HepG2 (cell line): ENCODE data around the gene PCBP4. TPM values are rescaled to one million over a fixed set of nuclear protein-coding genes. Genes with fewer than 3 reads are reported as not detected.

ENCODE experiments used
- AGO2 ChIP-seq: fragments of 200-400 bp; formaldehyde crosslinking; optimal IDR thresholded peaks from 2 replicates; pipeline ENCODE3; 2017; ENCODE audit warnings: mild to moderate bottlenecking, low read depth, low read length, moderate library complexity
- GATAD2A ChIP-seq: IDR thresholded peaks from 2 replicates; pipeline ENCODE4 v1.6.1; 2016
- HOXA3 ChIP-seq: sonication (generic); formaldehyde crosslinking; IDR thresholded peaks from 2 replicates; pipeline ENCODE4 v1.5.0; 2020; ENCODE audit warnings: missing genetic modification reagents
- NFE2 ChIP-seq: sonication (generic); formaldehyde crosslinking; IDR thresholded peaks from 2 replicates; pipeline ENCODE4 v1.4.0; 2020; ENCODE audit warnings: missing genetic modification reagents
- NFKBIZ ChIP-seq: IDR thresholded peaks from 2 replicates; pipeline ENCODE4 v1.6.1; 2018; ENCODE audit warnings: missing genetic modification reagents, missing compliant biosample characterization
- SIN3B ChIP-seq: fragments of 150-350 bp; IDR thresholded peaks from 2 replicates; pipeline ENCODE4 v1.6.1; 2014; ENCODE audit warnings: low read length
- SMAD3 ChIP-seq: sonication (generic); formaldehyde crosslinking; IDR thresholded peaks from 2 replicates; pipeline ENCODE4 v1.4.0; 2020; ENCODE audit warnings: missing genetic modification reagents
- SNAPC2 ChIP-seq: sonication (generic); formaldehyde crosslinking; IDR thresholded peaks from 2 replicates; pipeline ENCODE4 v1.8.1; 2022; ENCODE audit warnings: mild to moderate bottlenecking, missing genetic modification reagents
- ZBTB3 ChIP-seq: sonication (generic); formaldehyde crosslinking; IDR thresholded peaks from 2 replicates; pipeline ENCODE4 v1.4.0; 2020; ENCODE audit warnings: low read depth, mild to moderate bottlenecking, moderate library complexity, missing genetic modification reagents, borderline replicate concordance
- ZBTB7A ChIP-seq: sonication (generic); formaldehyde crosslinking; IDR thresholded peaks from 2 replicates; pipeline ENCODE4 v1.8.0; 2022; ENCODE audit warnings: mild to moderate bottlenecking, missing genetic modification reagents
- ZNF230 ChIP-seq: sonication (generic); formaldehyde crosslinking; IDR thresholded peaks from 2 replicates; pipeline ENCODE4 v1.4.0; 2020; ENCODE audit warnings: mild to moderate bottlenecking, missing genetic modification reagents
- ZNF350 ChIP-seq: sonication (generic); formaldehyde crosslinking; IDR thresholded peaks from 2 replicates; pipeline ENCODE4 v1.4.0; 2020; ENCODE audit warnings: mild to moderate bottlenecking, low read depth, missing genetic modification reagents, borderline replicate concordance
- ZNF362 ChIP-seq: sonication (generic); formaldehyde crosslinking; IDR thresholded peaks from 2 replicates; pipeline ENCODE4 v1.4.0; 2020; ENCODE audit warnings: missing genetic modification reagents, mild to moderate bottlenecking, borderline replicate concordance
- ZNF501 ChIP-seq: sonication (generic); formaldehyde crosslinking; IDR thresholded peaks from 2 replicates; pipeline ENCODE4 v1.5.1; 2020; ENCODE audit warnings: mild to moderate bottlenecking, moderate library complexity, missing genetic modification reagents
- ZNF530 ChIP-seq: sonication (generic); formaldehyde crosslinking; IDR thresholded peaks from 2 replicates; pipeline ENCODE4 v1.5.0; 2020; ENCODE audit warnings: low read depth, mild to moderate bottlenecking, missing genetic modification reagents
- ZNF629 ChIP-seq: sonication (generic); formaldehyde crosslinking; conservative IDR thresholded peaks from 2 replicates; pipeline ENCODE4 v1.5.0; 2020; ENCODE audit warnings: missing genetic modification reagents
- ZNF687 ChIP-seq: sonication (generic); formaldehyde crosslinking; IDR thresholded peaks from 2 replicates; pipeline ENCODE4 v1.5.1; 2020; ENCODE audit warnings: mild to moderate bottlenecking, missing genetic modification reagents, moderate library complexity
- ZNF703 ChIP-seq: sonication (generic); formaldehyde crosslinking; IDR thresholded peaks from 2 replicates; pipeline ENCODE4 v1.5.1; 2020; ENCODE audit warnings: missing genetic modification reagents, mild to moderate bottlenecking, moderate library complexity, borderline replicate concordance
- ZSCAN5A ChIP-seq: sonication (generic); formaldehyde crosslinking; IDR thresholded peaks from 2 replicates; pipeline ENCODE4 v1.8.0; 2022; ENCODE audit warnings: mild to moderate bottlenecking, missing genetic modification reagents, borderline replicate concordance
- polyA plus RNA-seq, 8 experiments: library from polyadenylated mRNA; depleted of rRNA in 3 of 8; stranded (reverse) in 7 of 8; unstranded in 1 of 8; fragments of >200 nt; fragmentation: Illumina TruSeq in 4 of 8; extraction: Trizol in 4 of 8; gene quantifications; 2 replicates each; pipeline versions ENCODE4 v1.2.1 to v1.2.3, GENCODE V29; 2011 to 2016; ENCODE audit warnings: low read depth in 4 of 8, missing spikeins in 1 of 8, mixed read lengths in 1 of 8; ENCODE audit not compliant: insufficient read depth in 1 of 8
- total RNA-seq, 5 experiments: library from RNA; depleted of rRNA; stranded (reverse); fragments of >200 nt; fragmentation: Illumina TruSeq; extraction: Trizol; gene quantifications; 2 replicates each; pipeline ENCODE4 v1.2.3, GENCODE V29; 2016; ENCODE audit warnings: low read depth in 1 of 5
- TF ChIP-seq, protein P1 (sequence below): IDR thresholded peaks from 2 replicates; pipeline ENCODE4 v1.6.1; 2012; ENCODE audit warnings: inconsistent platforms

Gene PCBP4
- total and polyA plus RNA-seq, 2 of the 13 experiments (the other 11 are each of a cell fraction or from before 2014, with no cell fraction given), result 36.8 to 51.3 TPM

- TF ChIP-seq ZBTB3 (CRISPR knock-in tag) (no peak), ZNF362 (CRISPR knock-in tag) (no peak), ZNF629 (peak; percentile 28), AGO2 (peak; percentile 81), ZNF703 (CRISPR knock-in tag) (0 out of 2 replicates have a peak, but pooled peaks have one; percentile 37), ZNF230 (CRISPR knock-in tag) (no peak), NFKBIZ (CRISPR knock-in tag) (no peak), SNAPC2 (no peak), NFE2 (CRISPR knock-in tag) (no peak), HOXA3 (CRISPR knock-in tag) (no peak), ZNF501 (CRISPR knock-in tag) (peak; percentile 32; the same call in 1 of the 2 replicates), GATAD2A (no peak), SMAD3 (CRISPR knock-in tag) (0 out of 2 replicates have a peak, but pooled peaks have one; percentile 8), ZNF687 (CRISPR knock-in tag) (peak; percentile 50; the same call in 1 of the 2 replicates), ZSCAN5A (CRISPR knock-in tag) (no peak), ZNF530 (no peak), SIN3B (no peak), ZBTB7A (no peak; the same call in 1 of the 2 replicates), ZNF350 (CRISPR knock-in tag) (no peak)
- TF ChIP-seq, protein P1, sequence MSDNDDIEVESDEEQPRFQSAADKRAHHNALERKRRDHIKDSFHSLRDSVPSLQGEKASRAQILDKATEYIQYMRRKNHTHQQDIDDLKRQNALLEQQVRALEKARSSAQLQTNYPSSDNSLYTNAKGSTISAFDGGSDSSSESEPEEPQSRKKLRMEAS, result no peak
These were observed 7.2 kb upstream of the PCBP4 start (continued) for GRCh38 chr3:51974277-51974962.
